ENCODE data around the gene RALGPS1. TPM values are rescaled to one million over a fixed set of nuclear protein-coding genes. Genes with fewer than 3 reads are reported as not detected.

RALGPS1 gene
- total RNA-seq, 1 experiment from 2014 or later = 8.2 TPM

DNA sequence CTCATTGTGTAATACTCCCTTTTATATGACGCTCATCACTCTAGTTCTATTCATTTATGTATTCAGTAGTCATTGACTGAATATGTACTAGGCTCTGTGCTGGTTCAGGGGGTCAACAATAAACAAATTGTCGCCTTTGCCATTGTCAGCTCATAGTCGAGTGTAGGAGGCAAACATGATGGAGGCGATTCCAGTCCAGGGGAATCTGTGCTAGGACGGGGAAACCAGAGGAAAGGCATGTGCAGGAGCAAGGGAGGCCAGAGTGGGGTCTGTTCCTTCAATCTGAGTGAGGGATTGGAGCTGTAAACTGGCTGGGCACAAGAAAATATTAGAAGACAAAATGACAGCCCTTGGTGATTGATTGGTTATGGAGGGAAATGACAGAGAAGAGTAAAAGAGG lies 123.9 kb downstream of the RALGPS1 start:
- H3K4me1 ChIP-seq (ENCODE audit: low read length) = peaks cover 6% of the 10 kb centered on the region
- 0 out of 2 replicates have a peak, but pooled peaks cover 1% of the 10 kb centered on the region for H4K20me1 ChIP-seq (ENCODE audit: insufficient read depth, low read depth, low read length)
- no peaks in the 10 kb centered on the region for H3K9me3 ChIP-seq (ENCODE audit: low read length)
- no peak for DNase-seq
- no peaks in the 10 kb centered on the region for H3K27me3 ChIP-seq (ENCODE audit: low read length)
- H3K27ac ChIP-seq (ENCODE audit: low read length) = no peak overlapping the region
- no peak overlapping the region for H3K4me2 ChIP-seq (ENCODE audit: low read depth, low read length, poor library complexity, severe bottlenecking)
- no peak overlapping the region for H3K4me3 ChIP-seq (ENCODE audit: low read length)
- no peak overlapping the region for H2AFZ ChIP-seq (ENCODE audit: low read length)
- H3K79me2 ChIP-seq (ENCODE audit: low read length) = no peaks in the 10 kb centered on the region
- no peaks in the 10 kb centered on the region for H3K36me3 ChIP-seq (ENCODE audit: insufficient read depth, low read length)
- no peak overlapping the region for H3K9ac ChIP-seq (ENCODE audit: low read length)
- no peaks in the 10 kb centered on the region for H3K9me2 ChIP-seq (replicated peaks; ENCODE audit: insufficient read depth, low read length)

DNA sequence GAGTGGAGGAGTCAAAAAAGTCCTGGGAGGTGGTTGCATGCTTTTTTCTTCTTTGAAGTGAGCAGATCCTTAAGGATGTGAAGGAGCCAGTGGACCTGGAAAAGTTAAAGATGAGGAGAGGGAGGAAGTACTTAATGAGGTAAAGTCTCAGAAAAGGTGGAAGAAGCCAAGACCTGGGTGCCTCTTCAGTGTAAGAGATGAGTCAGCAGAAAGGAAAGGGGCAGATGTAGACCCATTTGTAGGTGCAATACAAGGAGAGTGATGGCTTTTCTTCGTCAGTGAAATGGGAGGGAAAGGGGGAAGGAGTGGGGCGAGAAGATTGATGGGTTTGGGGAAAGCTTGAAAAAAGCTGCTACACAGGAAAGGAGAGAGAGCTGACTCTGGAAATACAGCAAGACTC lies 124.9 kb downstream of the RALGPS1 start:
- no peak overlapping the region for H3K9ac ChIP-seq (ENCODE audit: low read length)
- no peak overlapping the region for H3K27ac ChIP-seq (ENCODE audit: low read length)
- H4K20me1 ChIP-seq (ENCODE audit: insufficient read depth, low read depth, low read length) = no peaks in the 10 kb centered on the region
- DNase-seq = no peak
- no peak overlapping the region for H3K4me3 ChIP-seq (ENCODE audit: low read length)
- no peaks in the 10 kb centered on the region for H3K79me2 ChIP-seq (ENCODE audit: low read length)
- no peaks in the 10 kb centered on the region for H3K36me3 ChIP-seq (ENCODE audit: insufficient read depth, low read length)
- no peaks in the 10 kb centered on the region for H3K27me3 ChIP-seq (ENCODE audit: low read length)
- H3K4me1 ChIP-seq (ENCODE audit: low read length) = peaks cover 6% of the 10 kb centered on the region
- H2AFZ ChIP-seq (ENCODE audit: low read length) = no peak overlapping the region
- H3K9me3 ChIP-seq (ENCODE audit: low read length) = no peaks in the 10 kb centered on the region
- H3K9me2 ChIP-seq (replicated peaks; ENCODE audit: insufficient read depth, low read length) = no peaks in the 10 kb centered on the region
- no peak overlapping the region for H3K4me2 ChIP-seq (ENCODE audit: low read depth, low read length, poor library complexity, severe bottlenecking)

DNA sequence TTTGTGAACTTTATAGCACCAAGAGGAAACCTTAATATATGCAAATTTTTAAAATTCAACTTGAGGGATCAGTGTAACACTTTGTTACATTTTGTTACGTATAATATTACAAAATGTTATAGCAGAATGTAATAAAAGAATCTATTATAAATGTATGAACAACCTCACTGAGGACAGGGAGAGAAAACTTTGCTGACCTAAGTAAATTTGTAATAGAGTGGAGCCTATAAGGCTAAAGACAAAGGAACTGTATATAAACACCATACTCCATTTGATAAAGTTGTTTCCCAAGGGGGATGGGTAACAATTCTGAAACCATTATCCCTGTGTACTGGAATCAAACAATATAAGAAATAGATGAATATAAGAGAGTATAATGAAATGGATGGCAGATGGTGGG lies 130.6 kb downstream of the RALGPS1 start:
- no peak for DNase-seq
- no peak overlapping the region for H3K4me2 ChIP-seq (ENCODE audit: low read depth, low read length, poor library complexity, severe bottlenecking)
- H3K9me2 ChIP-seq (replicated peaks; ENCODE audit: insufficient read depth, low read length) = no peaks in the 10 kb centered on the region
- no peak overlapping the region for H2AFZ ChIP-seq (ENCODE audit: low read length)
- H3K9ac ChIP-seq (ENCODE audit: low read length) = no peak overlapping the region
- H3K79me2 ChIP-seq (ENCODE audit: low read length) = no peaks in the 10 kb centered on the region
- H3K27ac ChIP-seq (ENCODE audit: low read length) = no peak overlapping the region
- no peaks in the 10 kb centered on the region for H3K27me3 ChIP-seq (ENCODE audit: low read length)
- no peaks in the 10 kb centered on the region for H4K20me1 ChIP-seq (ENCODE audit: insufficient read depth, low read depth, low read length)
- H3K9me3 ChIP-seq (ENCODE audit: low read length) = no peaks in the 10 kb centered on the region
- no peaks in the 10 kb centered on the region for H3K4me1 ChIP-seq (ENCODE audit: low read length)
- H3K4me3 ChIP-seq (ENCODE audit: low read length) = no peak overlapping the region
- H3K36me3 ChIP-seq (ENCODE audit: insufficient read depth, low read length) = no peaks in the 10 kb centered on the region

DNA sequence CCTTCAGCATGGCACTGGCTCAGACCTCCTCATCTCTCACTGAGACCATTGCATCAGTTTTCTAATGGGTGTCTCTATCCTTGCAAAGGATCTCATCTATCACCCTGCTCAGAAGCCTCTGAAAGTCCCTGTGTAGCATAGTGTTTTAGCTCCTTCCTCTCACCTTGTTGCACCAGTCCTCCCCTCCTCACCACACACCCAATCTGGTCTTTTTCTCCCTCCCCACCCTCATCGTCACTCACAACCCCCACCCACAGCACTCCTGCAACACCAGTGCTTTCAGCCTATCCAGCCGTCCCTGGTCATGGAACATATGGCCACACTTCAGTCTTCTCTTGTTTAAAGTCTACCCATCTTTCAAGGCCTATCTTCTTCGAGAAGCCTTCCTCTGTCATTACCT lies 133.4 kb downstream of the RALGPS1 start:
- Histone ChIP-seq H3K27me3 (ENCODE audit: low read length) (no peaks in the 10 kb centered on the region), H3K4me2 (ENCODE audit: low read depth, low read length, poor library complexity, severe bottlenecking) (no peak overlapping the region), H3K9me2 (replicated peaks; ENCODE audit: insufficient read depth, low read length) (no peaks in the 10 kb centered on the region), H3K36me3 (ENCODE audit: insufficient read depth, low read length) (no peaks in the 10 kb centered on the region), H3K9ac (ENCODE audit: low read length) (no peak overlapping the region), H3K9me3 (ENCODE audit: low read length) (no peaks in the 10 kb centered on the region), H3K4me1 (ENCODE audit: low read length) (no peaks in the 10 kb centered on the region), H4K20me1 (ENCODE audit: insufficient read depth, low read depth, low read length) (no peaks in the 10 kb centered on the region), H2AFZ (ENCODE audit: low read length) (no peak overlapping the region), H3K27ac (ENCODE audit: low read length) (no peak overlapping the region), H3K4me3 (ENCODE audit: low read length) (no peak overlapping the region), H3K79me2 (ENCODE audit: low read length) (no peaks in the 10 kb centered on the region)
- no peak for DNase-seq

DNA sequence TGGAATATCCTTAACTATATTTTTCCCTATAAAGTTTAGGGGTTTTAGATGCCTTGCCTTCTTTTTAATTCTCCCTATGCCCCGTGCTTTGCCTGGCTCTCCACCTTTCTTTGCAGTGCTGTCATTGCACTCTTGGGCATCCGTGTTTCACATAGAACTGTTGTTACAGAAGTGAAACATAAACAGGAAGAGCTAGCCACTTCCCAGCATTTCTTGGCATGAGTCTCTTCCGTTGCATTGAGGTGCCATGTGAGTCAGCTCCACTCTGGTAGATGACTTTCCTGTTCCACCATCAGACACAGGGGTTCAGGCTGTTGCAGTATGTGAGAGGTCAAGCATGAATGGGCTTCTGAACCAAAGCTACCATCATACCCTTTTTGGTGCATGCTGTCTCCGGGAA lies 134.5 kb downstream of the RALGPS1 start:
- Histone ChIP-seq H3K9me3 (ENCODE audit: low read length) (no peaks in the 10 kb centered on the region), H4K20me1 (ENCODE audit: insufficient read depth, low read depth, low read length) (no peaks in the 10 kb centered on the region), H3K27ac (ENCODE audit: low read length) (no peak overlapping the region), H3K9me2 (replicated peaks; ENCODE audit: insufficient read depth, low read length) (no peaks in the 10 kb centered on the region), H3K9ac (ENCODE audit: low read length) (no peak overlapping the region), H3K36me3 (ENCODE audit: insufficient read depth, low read length) (no peaks in the 10 kb centered on the region), H2AFZ (ENCODE audit: low read length) (no peak overlapping the region), H3K27me3 (ENCODE audit: low read length) (no peaks in the 10 kb centered on the region), H3K4me2 (ENCODE audit: low read depth, low read length, poor library complexity, severe bottlenecking) (no peak overlapping the region), H3K79me2 (ENCODE audit: low read length) (no peaks in the 10 kb centered on the region), H3K4me1 (ENCODE audit: low read length) (no peaks in the 10 kb centered on the region), H3K4me3 (ENCODE audit: low read length) (no peak overlapping the region)
- DNase-seq = no peak

DNA sequence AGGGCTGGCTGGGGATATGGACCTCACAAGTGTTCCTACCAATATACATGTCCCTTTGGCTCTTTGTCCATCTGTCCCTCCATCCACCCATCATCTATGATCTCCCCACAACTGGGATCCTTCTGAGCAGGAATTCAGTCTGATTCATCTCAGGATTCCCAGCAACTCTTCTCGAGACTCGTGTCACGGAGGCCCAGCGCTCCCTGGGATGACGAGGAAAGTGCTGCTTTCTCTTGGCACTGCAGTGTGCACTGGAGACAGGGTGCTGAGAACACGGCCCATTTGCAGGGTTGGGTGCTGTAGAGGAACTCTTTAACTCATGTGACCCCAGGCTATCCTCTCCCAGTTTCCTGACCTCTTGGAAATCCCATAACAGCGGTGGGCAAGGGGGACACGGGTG lies 135.0 kb downstream of the RALGPS1 start:
- Histone ChIP-seq H3K4me1 (ENCODE audit: low read length) (no peaks in the 10 kb centered on the region), H3K9me3 (ENCODE audit: low read length) (no peaks in the 10 kb centered on the region), H3K4me2 (ENCODE audit: low read depth, low read length, poor library complexity, severe bottlenecking) (no peak overlapping the region), H3K36me3 (ENCODE audit: insufficient read depth, low read length) (no peaks in the 10 kb centered on the region), H3K4me3 (ENCODE audit: low read length) (no peak overlapping the region), H3K9me2 (replicated peaks; ENCODE audit: insufficient read depth, low read length) (no peaks in the 10 kb centered on the region), H3K9ac (ENCODE audit: low read length) (no peak overlapping the region), H2AFZ (ENCODE audit: low read length) (no peak overlapping the region), H4K20me1 (ENCODE audit: insufficient read depth, low read depth, low read length) (no peaks in the 10 kb centered on the region), H3K79me2 (ENCODE audit: low read length) (no peaks in the 10 kb centered on the region), H3K27me3 (ENCODE audit: low read length) (no peaks in the 10 kb centered on the region), H3K27ac (ENCODE audit: low read length) (no peak overlapping the region)
- no peak for DNase-seq

DNA sequence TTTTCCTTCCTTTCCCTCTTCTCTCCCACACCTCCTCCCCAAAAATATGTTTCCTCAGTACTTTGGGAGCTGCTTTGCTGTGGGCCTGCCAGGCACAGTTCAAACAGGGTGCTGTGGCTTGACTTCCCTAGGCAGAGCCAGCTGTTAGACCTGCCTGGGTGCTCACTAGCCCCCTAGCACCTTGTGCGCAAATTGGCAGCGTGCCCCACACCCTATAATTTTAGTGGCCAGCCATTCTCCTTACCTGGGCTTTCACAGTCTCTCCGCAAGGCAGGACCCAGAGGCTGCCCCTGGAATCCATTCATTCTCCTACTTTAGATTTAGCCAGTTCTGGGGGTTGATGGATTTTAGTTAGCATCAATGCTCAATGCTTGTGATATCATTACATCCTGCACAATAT lies 135.6 kb downstream of the RALGPS1 start:
- no peak overlapping the region for H2AFZ ChIP-seq (ENCODE audit: low read length)

DNA sequence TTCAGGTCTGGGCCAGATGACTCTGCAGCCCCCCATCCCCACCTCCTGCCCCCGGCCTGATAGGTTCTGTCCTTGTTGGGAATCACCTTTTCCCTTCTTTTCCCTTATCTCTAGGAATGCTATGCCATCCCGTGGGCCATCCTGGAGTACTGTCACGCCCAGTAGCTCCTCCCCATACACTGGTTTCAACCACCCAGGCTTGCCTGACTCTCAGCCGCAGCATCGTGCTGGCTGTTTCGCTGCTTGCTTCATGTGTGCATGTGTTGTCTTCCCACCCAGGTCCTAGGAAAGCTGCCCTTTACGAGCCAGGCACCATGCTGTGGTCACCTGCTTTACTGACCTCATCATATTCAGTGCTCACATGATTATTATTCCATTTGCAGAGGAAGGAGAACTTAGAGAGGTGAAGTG lies 136.0 kb downstream of the RALGPS1 start:
- Histone ChIP-seq H3K9ac (ENCODE audit: low read length) (no peak overlapping the region), H3K27me3 (ENCODE audit: low read length) (no peaks in the 10 kb centered on the region), H3K9me2 (replicated peaks; ENCODE audit: insufficient read depth, low read length) (no peaks in the 10 kb centered on the region), H4K20me1 (ENCODE audit: insufficient read depth, low read depth, low read length) (no peaks in the 10 kb centered on the region), H3K36me3 (ENCODE audit: insufficient read depth, low read length) (no peaks in the 10 kb centered on the region), H3K4me2 (ENCODE audit: low read depth, low read length, poor library complexity, severe bottlenecking) (no peak overlapping the region), H3K9me3 (ENCODE audit: low read length) (no peaks in the 10 kb centered on the region), H2AFZ (ENCODE audit: low read length) (no peak overlapping the region), H3K79me2 (ENCODE audit: low read length) (no peaks in the 10 kb centered on the region), H3K4me1 (ENCODE audit: low read length) (no peaks in the 10 kb centered on the region), H3K27ac (ENCODE audit: low read length) (no peak overlapping the region), H3K4me3 (ENCODE audit: low read length) (no peak overlapping the region)
- DNase-seq = no peak

More for the DNA sequence above, 135.6 kb downstream of the RALGPS1 start:
- Histone ChIP-seq H3K9me3 (ENCODE audit: low read length) (no peaks in the 10 kb centered on the region), H4K20me1 (ENCODE audit: insufficient read depth, low read depth, low read length) (no peaks in the 10 kb centered on the region), H3K4me2 (ENCODE audit: low read depth, low read length, poor library complexity, severe bottlenecking) (no peak overlapping the region), H3K27ac (ENCODE audit: low read length) (no peak overlapping the region), H3K9me2 (replicated peaks; ENCODE audit: insufficient read depth, low read length) (no peaks in the 10 kb centered on the region), H3K4me1 (ENCODE audit: low read length) (no peaks in the 10 kb centered on the region), H3K9ac (ENCODE audit: low read length) (no peak overlapping the region), H3K4me3 (ENCODE audit: low read length) (no peak overlapping the region), H3K27me3 (ENCODE audit: low read length) (no peaks in the 10 kb centered on the region), H3K79me2 (ENCODE audit: low read length) (no peaks in the 10 kb centered on the region), H3K36me3 (ENCODE audit: insufficient read depth, low read length) (no peaks in the 10 kb centered on the region)
- no peak for DNase-seq
